Natural killer cell (primary cell): ENCODE results near the gene DNAH6. TPM values are rescaled to one million over a fixed set of nuclear protein-coding genes. Genes with fewer than 3 reads are reported as not detected.
A peak's percentile ranks its signal among the peaks of the same experiment; 100 is the strongest.

Experiments used
- ATAC-seq, 3 donors: fragments of 150-1000 bp in 2 of 3; fragments of 200-7000 bp in 1 of 3; cut with Tn5 transposase; 1 replicate in 1 of 3; 2 replicates in 2 of 3; pipeline ENCODE4 v1.10.0; 2021; ENCODE audit warnings: mild to moderate bottlenecking in 2 of 3, moderate library complexity in 2 of 3
- DNase-seq, 2 donors: peaks; one replicate each; pipeline versions ENCODE4 v3.0.0 to v3.0.0-alpha.2; 2013 to 2021; ENCODE audit warnings: mixed read lengths in 1 of 2
- H3K27ac ChIP-seq: one replicate; pipeline ENCODE4 v1.5.1; 2013; ENCODE audit warnings: mild to moderate bottlenecking, low read length
- H3K27me3 ChIP-seq: one replicate; pipeline ENCODE4 v1.6.1; 2013; ENCODE audit warnings: low read length; ENCODE audit not compliant: control insufficient read depth, insufficient read depth
- H3K36me3 ChIP-seq: one replicate; pipeline ENCODE4 v1.6.1; 2013; ENCODE audit warnings: low read length; ENCODE audit not compliant: control insufficient read depth, insufficient read depth
- H3K4me1 ChIP-seq: one replicate; pipeline ENCODE4 v1.6.1; 2013; ENCODE audit warnings: low read length; ENCODE audit not compliant: control insufficient read depth, insufficient read depth
- H3K4me3 ChIP-seq: one replicate; pipeline ENCODE4 v1.5.1; 2013; ENCODE audit warnings: low read length
- H3K9me3 ChIP-seq: one replicate; pipeline ENCODE4 v1.6.1; 2013; ENCODE audit warnings: low read length; ENCODE audit not compliant: control insufficient read depth, insufficient read depth
- H3K27ac Mint-ChIP-seq, 2 donors: one replicate each; pipeline ENCODE4 v1.8.0; 2022; ENCODE audit warnings: mild to moderate bottlenecking in 2 of 2, mixed read lengths in 2 of 2, moderate library complexity in 1 of 2
- H3K27me3 Mint-ChIP-seq, 2 donors: one replicate each; pipeline ENCODE4 v1.8.0; 2022; ENCODE audit warnings: low read depth in 2 of 2, mixed read lengths in 2 of 2
- H3K36me3 Mint-ChIP-seq: one replicate; pipeline ENCODE4 v1.8.0; 2022; ENCODE audit warnings: mixed read lengths
- H3K4me1 Mint-ChIP-seq, 2 donors: one replicate each; pipeline ENCODE4 v1.8.0; 2022; ENCODE audit warnings: mixed read lengths in 2 of 2
- H3K4me3 Mint-ChIP-seq: one replicate; pipeline ENCODE4 v1.8.0; 2022; ENCODE audit warnings: mild to moderate bottlenecking, moderate library complexity, mixed read lengths
- H3K9me3 Mint-ChIP-seq, 2 donors: one replicate each; pipeline ENCODE4 v1.8.0; 2022; ENCODE audit warnings: mixed read lengths in 2 of 2
- CTCF ChIP-seq: fragments of 200-600 bp; IDR thresholded peaks from one replicate; pipeline ENCODE4 v1.8.0; 2022; ENCODE audit warnings: antibody characterized with exemption
- WGBS: methylation state at CpG from one replicate; pipeline ENCODE4 v1.1.7; 2013; ENCODE audit warnings: missing lambda C conversion rate; ENCODE audit not compliant: insufficient coverage; 5-methylcytosine and 5-hydroxymethylcytosine counted together
- intact Hi-C: fragments of 100-400 bp; cut with micrococcal nuclease; formaldehyde crosslinking; loops from one replicate; pipeline ENCODE4 v1.14.2; 2022
- total RNA-seq, 4 donors: library from RNA; stranded (reverse); fragments of 120-200 nt in 1 of 4; gene quantifications; one replicate each; pipeline versions ENCODE4 v1.2.3 to v1.2.4, GENCODE V29; 2013 to 2022

DNAH6 gene
- total RNA-seq, 3 donors from 2014 or later (not counting 1 experiment from before 2014, with no cell fraction given): 0.05 to 0.60 (median 0.32) TPM

GRCh38 chr2:84686783-84687476, 170.6 kb downstream of the DNAH6 start:
- Histone ChIP-seq H3K9me3 (no peaks in the 10 kb centered on the region), H3K27ac (no peak overlapping the region), H3K36me3 (no peaks in the 10 kb centered on the region), H3K4me1 (no peaks in the 10 kb centered on the region), H3K27me3 (no peaks in the 10 kb centered on the region), H3K4me3 (no peak overlapping the region)
- TF ChIP-seq CTCF: no peak
- no peak for ATAC-seq
- peak in 1 of 2 donors; percentile 38 for DNase-seq
- Mint-ChIP-seq H3K36me3 (no peaks in the 10 kb centered on the region), H3K27me3 (peaks cover 5 to 12% of the 10 kb centered on the region in 2 donors), H3K4me3 (no peak overlapping the region), H3K27ac (no peak overlapping the region), H3K4me1 (peaks cover 9 to 12% of the 10 kb centered on the region in 2 donors), H3K9me3 (no peaks in the 10 kb centered on the region)
- intact Hi-C loops: no loop called here
- WGBS: 78% methylated on average over 3 of the region's 5 CpGs

- Histone ChIP-seq H3K27ac (no peak overlapping the region), H3K4me1 (no peaks in the 10 kb centered on the region), H3K9me3 (no peaks in the 10 kb centered on the region), H3K27me3 (no peaks in the 10 kb centered on the region), H3K36me3 (no peaks in the 10 kb centered on the region), H3K4me3 (no peak overlapping the region)
- H3K4me3 Mint-ChIP-seq: no peak overlapping the region
- no peak for DNase-seq
- 73% methylated on average over 9 of the region's 10 CpGs for WGBS
- H3K27ac Mint-ChIP-seq: no peak overlapping the region
- peaks cover 10 to 12% of the 10 kb centered on the region in 2 donors for H3K4me1 Mint-ChIP-seq
- H3K9me3 Mint-ChIP-seq: no peaks in the 10 kb centered on the region
- no peak for TF ChIP-seq CTCF
- H3K36me3 Mint-ChIP-seq: no peaks in the 10 kb centered on the region
- H3K27me3 Mint-ChIP-seq: peaks cover 4 to 12% of the 10 kb centered on the region in 2 donors
- intact Hi-C loops: no loop called here
- ATAC-seq: no peak
These were observed 171.3 kb downstream of the DNAH6 start for GRCh38 chr2:84687498-84688149.

- Histone ChIP-seq H3K27me3 (no peaks in the 10 kb centered on the region), H3K9me3 (no peaks in the 10 kb centered on the region), H3K36me3 (no peaks in the 10 kb centered on the region), H3K27ac (no peak overlapping the region), H3K4me1 (peaks cover 12% of the 10 kb centered on the region), H3K4me3 (no peak overlapping the region)
- H3K4me1 Mint-ChIP-seq: peaks cover 28 to 30% of the 10 kb centered on the region in 2 donors
- TF ChIP-seq CTCF: no peak
- peaks cover 4 to 12% of the 10 kb centered on the region in 2 donors for H3K27me3 Mint-ChIP-seq
- no peak overlapping the region for H3K27ac Mint-ChIP-seq
- H3K4me3 Mint-ChIP-seq: no peak overlapping the region
- H3K9me3 Mint-ChIP-seq: peaks cover 3 to 4% of the 10 kb centered on the region in 2 donors
- no peak for ATAC-seq
- DNase-seq: no peak
- no peaks in the 10 kb centered on the region for H3K36me3 Mint-ChIP-seq
- WGBS: 92% methylated on average over 3 of the region's 3 CpGs
- intact Hi-C loops: no loop called here
These were observed 173.9 kb downstream of the DNAH6 start for GRCh38 chr2:84690225-84690624.
